ENCODE results near the gene LARP4. TPM values are rescaled to one million over a fixed set of nuclear protein-coding genes. Genes with fewer than 3 reads are reported as not detected.
"Not testable (repeated sequence)": the region's sequence is repeated elsewhere in the genome, so short reads cannot be mapped to it uniquely, and the experiment has no call there.

LARP4 gene
- total RNA-seq, 4 donors from 2014 or later, result 15.9 to 98.6 (median 70.8) TPM

DNA sequence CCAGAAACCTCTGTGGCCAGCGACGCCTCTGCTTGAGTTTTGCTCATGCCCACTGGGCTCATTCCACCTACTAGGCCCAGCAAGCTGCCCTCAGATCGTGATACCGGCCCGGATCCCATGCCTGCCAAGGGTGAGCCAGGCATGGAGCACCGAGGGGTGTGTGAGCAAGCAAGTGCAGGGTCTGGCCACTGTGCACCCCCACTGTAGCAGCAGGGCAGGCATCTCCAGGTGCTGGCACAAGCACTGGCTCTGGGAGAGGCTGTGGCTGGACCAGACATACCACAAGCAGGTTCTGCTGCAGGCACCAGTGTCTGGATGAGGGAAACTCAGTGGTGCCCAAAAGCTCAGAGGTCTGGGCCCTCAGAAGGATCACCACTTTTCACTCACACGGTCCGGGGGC lies 24.9 kb upstream of the LARP4 start:
- H3K4me3 ChIP-seq, result no peak overlapping the region
- H3K27ac ChIP-seq, result no peak overlapping the region
- intact Hi-C loops (cut with DNase I; ENCODE audit: low total_unique reads), result no loop called here
- no peaks in the 10 kb centered on the region for H3K36me3 ChIP-seq
- H3K27me3 ChIP-seq, result no peaks in the 10 kb centered on the region
- TF ChIP-seq, protein P1, sequence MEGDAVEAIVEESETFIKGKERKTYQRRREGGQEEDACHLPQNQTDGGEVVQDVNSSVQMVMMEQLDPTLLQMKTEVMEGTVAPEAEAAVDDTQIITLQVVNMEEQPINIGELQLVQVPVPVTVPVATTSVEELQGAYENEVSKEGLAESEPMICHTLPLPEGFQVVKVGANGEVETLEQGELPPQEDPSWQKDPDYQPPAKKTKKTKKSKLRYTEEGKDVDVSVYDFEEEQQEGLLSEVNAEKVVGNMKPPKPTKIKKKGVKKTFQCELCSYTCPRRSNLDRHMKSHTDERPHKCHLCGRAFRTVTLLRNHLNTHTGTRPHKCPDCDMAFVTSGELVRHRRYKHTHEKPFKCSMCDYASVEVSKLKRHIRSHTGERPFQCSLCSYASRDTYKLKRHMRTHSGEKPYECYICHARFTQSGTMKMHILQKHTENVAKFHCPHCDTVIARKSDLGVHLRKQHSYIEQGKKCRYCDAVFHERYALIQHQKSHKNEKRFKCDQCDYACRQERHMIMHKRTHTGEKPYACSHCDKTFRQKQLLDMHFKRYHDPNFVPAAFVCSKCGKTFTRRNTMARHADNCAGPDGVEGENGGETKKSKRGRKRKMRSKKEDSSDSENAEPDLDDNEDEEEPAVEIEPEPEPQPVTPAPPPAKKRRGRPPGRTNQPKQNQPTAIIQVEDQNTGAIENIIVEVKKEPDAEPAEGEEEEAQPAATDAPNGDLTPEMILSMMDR (IDR thresholded peaks at IDR 0.05), result no peak
- TF ChIP-seq POLR2A (IDR thresholded peaks at IDR 0.05), result no peak
- H3K9me3 ChIP-seq, result no peaks in the 10 kb centered on the region
- no peaks in the 10 kb centered on the region for H3K4me1 ChIP-seq
- DNase-seq, result no peak

DNA sequence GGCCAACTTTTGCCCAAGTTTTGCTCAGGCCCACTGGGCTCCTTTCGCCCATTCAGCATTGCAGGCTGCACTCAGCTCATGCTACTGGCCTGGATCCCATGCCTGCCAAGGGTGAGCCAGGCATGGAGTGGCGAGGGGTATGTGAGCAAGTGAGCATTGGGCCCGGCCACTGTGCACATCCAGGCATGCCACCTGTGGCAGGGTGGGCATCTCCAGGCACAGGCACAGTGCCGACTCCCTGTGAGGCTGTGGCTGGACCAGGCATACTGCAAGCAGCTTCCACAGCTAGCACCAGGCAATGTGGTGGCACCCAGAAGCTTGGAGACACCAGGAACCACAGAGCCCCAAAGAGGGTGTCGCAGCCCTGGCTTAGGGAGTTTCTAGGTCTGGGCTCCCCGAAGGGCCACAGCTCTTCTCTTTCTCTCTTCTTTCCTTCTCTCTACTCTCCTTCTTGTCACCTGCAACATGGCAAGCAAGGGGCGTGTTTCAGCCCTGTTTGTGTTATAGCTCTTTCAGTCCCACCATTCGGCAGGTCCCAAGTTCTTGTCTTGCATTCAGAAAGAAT lies 19.8 kb upstream of the LARP4 start:
- TF ChIP-seq POLR2A (IDR thresholded peaks at IDR 0.05), result no peak
- TF ChIP-seq, protein P1 (IDR thresholded peaks at IDR 0.05), result no peak

DNA sequence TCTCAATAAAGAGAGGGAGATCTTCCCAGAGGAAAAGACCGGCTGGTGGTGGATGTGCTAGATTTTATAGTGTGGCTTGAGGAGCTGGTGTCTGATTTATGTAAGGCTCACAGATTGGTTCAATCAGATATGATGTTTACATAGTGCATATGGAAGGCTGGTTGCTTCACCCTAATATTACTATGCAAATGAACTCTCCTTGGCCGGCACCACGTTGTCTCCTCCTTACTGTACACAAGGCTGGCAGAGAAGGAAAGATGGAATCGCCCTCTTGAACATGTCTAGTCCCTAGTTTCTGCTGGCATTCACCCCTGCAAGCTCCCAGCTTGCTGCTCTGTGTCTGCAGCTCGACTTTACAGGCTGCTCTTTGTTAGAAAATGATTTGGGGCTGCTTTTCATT lies 13.2 kb upstream of the LARP4 start:
- DNase-seq, result no peak
- TF ChIP-seq, protein P1 (IDR thresholded peaks at IDR 0.05), result no peak
- no peak for TF ChIP-seq POLR2A (IDR thresholded peaks at IDR 0.05)
- H3K4me3 ChIP-seq, result no peak overlapping the region
- intact Hi-C loops (cut with DNase I; ENCODE audit: low total_unique reads), result no loop called here
- no peak overlapping the region for H3K27ac ChIP-seq
- H3K9me3 ChIP-seq, result no peaks in the 10 kb centered on the region
- no peaks in the 10 kb centered on the region for H3K36me3 ChIP-seq
- H3K4me1 ChIP-seq, result no peaks in the 10 kb centered on the region
- no peaks in the 10 kb centered on the region for H3K27me3 ChIP-seq

More for the DNA sequence above, 19.8 kb upstream of the LARP4 start:
- intact Hi-C loops (cut with DNase I; ENCODE audit: low total_unique reads), result no loop called here
- Histone ChIP-seq H3K4me3 (no peak overlapping the region), H3K4me1 (no peaks in the 10 kb centered on the region), H3K27ac (no peak overlapping the region), H3K9me3 (no peaks in the 10 kb centered on the region), H3K27me3 (no peaks in the 10 kb centered on the region), H3K36me3 (no peaks in the 10 kb centered on the region)
- DNase-seq, result no peak

DNA sequence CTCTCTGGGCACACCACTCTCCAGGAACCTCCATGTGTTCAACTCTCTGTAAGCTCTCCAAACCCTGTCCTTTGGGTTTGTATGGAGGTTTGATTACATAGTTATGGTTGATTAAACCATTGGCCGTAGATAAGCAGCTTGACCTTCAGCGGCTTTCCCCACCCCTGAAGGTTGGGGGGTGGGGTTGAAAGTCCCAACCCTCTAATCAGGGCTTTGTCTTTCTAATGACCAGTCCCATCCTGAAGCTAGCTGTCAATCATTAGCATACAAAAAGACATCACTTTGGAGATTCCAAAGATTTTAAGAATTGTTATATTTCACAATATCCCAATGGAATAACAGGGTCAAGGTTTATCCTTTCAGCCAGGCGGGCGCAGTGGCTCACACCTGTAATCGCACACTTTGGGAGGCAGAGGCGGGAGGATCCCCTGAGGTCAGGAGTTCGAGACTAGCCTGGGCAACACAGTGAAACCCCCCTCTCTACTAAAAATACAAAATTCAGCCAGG lies 12.7 kb upstream of the LARP4 start:
- Histone ChIP-seq H3K4me1 (no peaks in the 10 kb centered on the region), H3K36me3 (no peaks in the 10 kb centered on the region), H3K27ac (no peak overlapping the region), H3K4me3 (no peak overlapping the region), H3K27me3 (no peaks in the 10 kb centered on the region), H3K9me3 (no peaks in the 10 kb centered on the region)
- intact Hi-C loops (cut with DNase I; ENCODE audit: low total_unique reads), result no loop called here
- DNase-seq, result no peak
- TF ChIP-seq, protein P1 (IDR thresholded peaks at IDR 0.05), result no peak
- no peak for TF ChIP-seq POLR2A (IDR thresholded peaks at IDR 0.05)

DNA sequence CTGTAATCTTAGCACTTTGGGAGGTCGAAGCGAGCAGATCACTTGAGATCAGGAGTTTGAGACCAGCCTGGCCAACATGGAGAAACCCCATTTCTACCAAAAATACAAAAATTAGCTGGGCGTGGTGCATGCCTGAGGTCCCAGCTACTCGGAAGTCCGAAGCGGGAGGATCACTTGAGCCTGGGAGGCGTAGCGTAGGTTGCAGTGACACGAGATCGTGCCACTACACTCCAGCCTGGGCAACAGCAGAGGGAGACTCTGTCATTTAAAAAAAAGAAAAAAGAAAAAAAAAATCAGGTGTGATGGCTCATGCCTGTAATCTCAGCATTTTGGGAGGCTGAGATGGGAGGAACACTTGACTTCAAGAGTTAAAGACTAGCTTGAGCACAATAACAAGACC lies 11.9 kb upstream of the LARP4 start:
- H3K27me3 ChIP-seq; H3K9me3 ChIP-seq; H3K4me1 ChIP-seq; H3K27ac ChIP-seq; H3K36me3 ChIP-seq; intact Hi-C loops (cut with DNase I; ENCODE audit: low total_unique reads); H3K4me3 ChIP-seq; DNase-seq: not testable (repeated sequence)

DNA sequence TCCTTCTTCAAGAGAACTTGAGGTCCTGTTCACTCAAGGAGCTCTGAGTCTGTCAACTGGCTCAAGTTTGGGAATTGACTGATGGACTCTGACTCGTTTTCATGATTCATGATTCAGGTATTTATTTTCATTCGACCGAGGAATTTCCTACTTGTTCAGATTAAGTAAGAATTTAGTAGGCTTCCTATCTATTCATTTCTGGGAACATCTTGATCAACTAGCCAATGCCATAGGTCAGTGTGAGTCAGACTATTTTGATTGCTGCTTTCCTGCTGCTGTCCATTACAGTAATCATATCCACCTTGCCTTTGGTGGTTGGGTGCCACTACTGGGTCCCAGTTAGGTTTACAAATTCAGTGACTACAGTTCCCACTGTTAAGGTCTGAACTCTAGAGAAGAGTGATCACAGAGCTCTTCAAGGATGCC lies 10.4 kb upstream of the LARP4 start:
- intact Hi-C loops (cut with DNase I; ENCODE audit: low total_unique reads), result no loop called here
- Histone ChIP-seq H3K9me3 (no peaks in the 10 kb centered on the region), H3K36me3 (no peaks in the 10 kb centered on the region), H3K27ac (no peak overlapping the region), H3K27me3 (no peaks in the 10 kb centered on the region), H3K4me1 (no peaks in the 10 kb centered on the region), H3K4me3 (no peak overlapping the region)
- no peak for TF ChIP-seq POLR2A (IDR thresholded peaks at IDR 0.05)
- no peak for DNase-seq

Data from uterus (tissue), 4 donors.